Heart right ventricle (tissue), 16 donors: ENCODE data around the gene NR2F2. TPM values are rescaled to one million over a fixed set of nuclear protein-coding genes. Genes with fewer than 3 reads are reported as not detected.

Source experiments
- ATAC-seq, 8 donors: fragments of 200-7000 bp; cut with Tn5 transposase; one replicate each; pipeline ENCODE4 v1.9.1; 2020; ENCODE audit warnings: mild to moderate bottlenecking in 8 of 8, moderate library complexity in 8 of 8, moderate number of reproducible peaks in 1 of 8
- DNase-seq, 2 donors: peaks; one replicate each; pipeline ENCODE4 v3.0.0-alpha.2; 2020
- H3K27ac ChIP-seq, 10 donors: fragments of 200-600 bp; sonication (generic) in 2 of 10; one replicate each; pipeline versions ENCODE4 v1.5.0 to v1.8.0; 2020 to 2022; ENCODE audit warnings: mild to moderate bottlenecking in 3 of 10
- H3K27me3 ChIP-seq, 7 donors: fragments of 200-600 bp; one replicate each; pipeline ENCODE4 v1.8.0; 2021 to 2022; ENCODE audit warnings: mild to moderate bottlenecking in 2 of 7
- H3K36me3 ChIP-seq, 9 donors: fragments of 200-600 bp; sonication (generic) in 1 of 9; one replicate each; pipeline versions ENCODE4 v1.5.0 to v1.8.0; 2020 to 2022; ENCODE audit warnings: mild to moderate bottlenecking in 2 of 9
- H3K4me1 ChIP-seq, 9 donors: fragments of 200-600 bp; sonication (generic) in 1 of 9; one replicate each; pipeline versions ENCODE4 v1.5.0 to v1.8.0; 2020 to 2022; ENCODE audit warnings: mild to moderate bottlenecking in 4 of 9
- H3K4me3 ChIP-seq, 10 donors: fragments of 200-600 bp; sonication (generic) in 2 of 10; one replicate each; pipeline versions ENCODE4 v1.5.0 to v1.8.0; 2020 to 2022; ENCODE audit warnings: mild to moderate bottlenecking in 7 of 10, moderate library complexity in 2 of 10
- H3K9me3 ChIP-seq, 11 donors: fragments of 200-600 bp in 10 of 11; sonication (generic) in 2 of 11; one replicate each; pipeline versions ENCODE4 v1.5.0 to v1.8.0; 2013 to 2022; ENCODE audit warnings: mild to moderate bottlenecking in 2 of 11, control low read depth in 1 of 11, moderate library complexity in 1 of 11
- CTCF ChIP-seq, 9 donors: fragments of 200-600 bp; sonication (generic) in 2 of 9; IDR thresholded peaks; one replicate each; pipeline versions ENCODE4 v1.5.0 to v1.8.0; 2021 to 2022; ENCODE audit warnings: antibody characterized with exemption in 9 of 9, mild to moderate bottlenecking in 5 of 9, moderate library complexity in 1 of 9
- WGBS, 2 donors: extraction: QIAGEN DNeasy Blood & Tissue Kit; methylation state at CpG; one replicate each; pipeline ENCODE4 v1.1.7; 2013; ENCODE audit warnings: inconsistent platforms in 1 of 2; 5-methylcytosine and 5-hydroxymethylcytosine counted together
- intact Hi-C, 10 donors: fragments of 100-400 bp; cut with DNase I; formaldehyde crosslinking; loops; one replicate each; pipeline versions ENCODE4 v1.11.1 to v1.14.2; 2022
- polyA plus RNA-seq, 2 donors: library from polyadenylated mRNA; stranded (reverse); fragments of 200-250 nt; gene quantifications; one replicate each; pipeline ENCODE4 v1.2.3, GENCODE V29; 2013
- total RNA-seq, 10 donors: library from RNA; stranded (reverse); fragmentation: NEBNext Ultra II Directional in 3 of 10; extraction: Animal tissue kit (Norgen Biotek cat#: 25700) in 3 of 10; gene quantifications; one replicate each; pipeline versions ENCODE4 v1.2.1 to v1.2.4, GENCODE V29; 2021 to 2023
- donor health status: Arrhythmogenic right ventricular cardiomyopathy.
- donor health status: ischemic (EF 13 %, LVEDD 7.1; RV severe dilation, severe dysfunction).
- donor health status: healthy with polysubstance abuse.
- donor health status: DM: no; HTN: yes; CAD: no.
- donor health status: DM: no; HTN: no; CAD: no.
- donor health status: ischemic (EF 25% LVEDD 6.9; RV normal size, moderate dysfunction).
- donor health status: ischemic (EF 25% LVEDD 5.7; RV mildly dilated, moderate dysfunction).
- donor health status: healthy.
- donor health status: DM: yes; HTN: yes; CAD: no.
- donor health status: Ischemic cardiomyopathy.
- donor health status: ischemic (EF 35%, LVEDD 5.7; RV mildly dilated, moderate dysfunction).
- donor health status: nonischemic (EF 11% LVEDD 7.7; RV severe dilation, severe dysfunction).
- donor health status: DM: yes; HTN: yes; CAD: no.
- donor health status: PGD.
- donor health status: ischemic (EF 29% LVEDD 5.4; RV normal size, mild dysfunction).
- donor health status: nonischemic (EF 23%, LVEDD 6.1; RV moderate dilation, normal function).

The NR2F2 gene
- total and polyA plus RNA-seq, 12 donors = 8.2 to 31.7 (median 16.1) TPM

- intact Hi-C loops = no loop called here
- no peaks in the 10 kb centered on the region for H3K27me3 ChIP-seq
- DNase-seq = no peak
- no peak for TF ChIP-seq CTCF (IDR thresholded peaks at IDR 0.05)
- no peak for ATAC-seq
- no peaks in the 10 kb centered on the region for H3K4me1 ChIP-seq
- H3K9me3 ChIP-seq = peaks cover 0 to 8% (median 4%) of the 10 kb centered on the region in 11 donors
- peaks cover 0 to 6% (median 0%) of the 10 kb centered on the region in 9 donors for H3K36me3 ChIP-seq
- H3K27ac ChIP-seq = no peak overlapping the region
- 85 to 93% methylated on average over 2 of the region's 2 CpGs for WGBS, 2 donors
- H3K4me3 ChIP-seq = no peak overlapping the region
These were observed 37.9 kb upstream of the NR2F2 start for GRCh38 chr15:96292635-96293034.

GRCh38 chr15:96293441-96293840 is 37.1 kb upstream of the NR2F2 start:
- H3K27me3 ChIP-seq = no peaks in the 10 kb centered on the region
- no peak for ATAC-seq
- no peak overlapping the region for H3K27ac ChIP-seq
- H3K9me3 ChIP-seq = peaks cover 0 to 16% (median 12%) of the 10 kb centered on the region in 11 donors
- no peak for DNase-seq
- peaks cover 0 to 6% (median 0%) of the 10 kb centered on the region in 9 donors for H3K36me3 ChIP-seq
- no peak for TF ChIP-seq CTCF (IDR thresholded peaks at IDR 0.05)
- 84 to 86% methylated on average over 4 of the region's 4 CpGs for WGBS, 2 donors
- intact Hi-C loops = no loop called here
- no peak overlapping the region for H3K4me3 ChIP-seq
- no peaks in the 10 kb centered on the region for H3K4me1 ChIP-seq

DNA sequence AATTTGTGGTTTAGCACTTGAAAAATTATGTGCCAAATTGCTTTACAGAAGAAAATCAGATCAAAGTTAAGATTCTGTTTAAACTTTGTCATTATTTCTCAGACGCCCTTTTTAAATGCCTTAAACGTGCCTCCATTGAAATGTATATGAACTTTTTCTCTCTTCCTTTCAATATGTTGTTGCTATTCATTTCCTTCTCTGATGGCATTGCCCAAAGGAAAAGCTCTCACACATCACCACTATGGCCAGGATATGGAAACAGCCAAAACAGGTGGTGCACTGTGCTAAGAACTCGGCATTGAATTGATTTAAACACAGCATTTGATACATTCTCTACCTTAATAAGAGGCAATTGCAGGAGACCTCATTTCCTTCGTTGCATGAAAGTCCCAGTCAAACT is 35.7 kb upstream of the NR2F2 start:
- no peaks in the 10 kb centered on the region for H3K4me1 ChIP-seq
- no peaks in the 10 kb centered on the region for H3K27me3 ChIP-seq
- 80 to 86% methylated on average over 4 of the region's 4 CpGs for WGBS, 2 donors
- no peak overlapping the region for H3K4me3 ChIP-seq
- DNase-seq (no peak), ATAC-seq (no peak)
- H3K9me3 ChIP-seq = peaks cover 0 to 24% (median 17%) of the 10 kb centered on the region in 11 donors
- H3K27ac ChIP-seq = no peak overlapping the region
- H3K36me3 ChIP-seq = peaks cover 0 to 5% (median 0%) of the 10 kb centered on the region in 9 donors
- no peak for TF ChIP-seq CTCF (IDR thresholded peaks at IDR 0.05)
- intact Hi-C loops = no loop called here

- Histone ChIP-seq H3K27ac (no peak overlapping the region), H3K27me3 (no peaks in the 10 kb centered on the region), H3K4me1 (no peaks in the 10 kb centered on the region), H3K9me3 (peaks cover 0 to 24% (median 17%) of the 10 kb centered on the region in 11 donors), H3K4me3 (no peak overlapping the region), H3K36me3 (peaks cover 0 to 5% (median 0%) of the 10 kb centered on the region in 9 donors)
- no peak for TF ChIP-seq CTCF (IDR thresholded peaks at IDR 0.05)
- no peak for ATAC-seq
- no peak for DNase-seq
- WGBS, 2 donors = 82 to 84% methylated on average over 9 of the region's 9 CpGs
- intact Hi-C loops = no loop called here
These were observed 34.2 kb upstream of the NR2F2 start for GRCh38 chr15:96296264-96296663.
